Neural progenitor cell (in vitro differentiated cells): ENCODE measurements around the gene TNC. TPM values are rescaled to one million over a fixed set of nuclear protein-coding genes. Genes with fewer than 3 reads are reported as not detected.
A peak's percentile ranks its signal among the peaks of the same experiment; 100 is the strongest.

Experiments
- DNase-seq: peaks from one replicate; pipeline ENCODE4 v3.0.0-alpha.2; 2016; ENCODE audit warnings: low spot score
- H2AFZ ChIP-seq: fragments of 200-600 bp; sonication (generic); replicated peaks from 2 replicates; pipeline ENCODE4 v1.6.1; 2016; ENCODE audit warnings: antibody characterized with exemption
- H3F3A ChIP-seq: fragments of 200-600 bp; sonication (generic); 2 replicates; pipeline ENCODE4 v1.6.1; 2016; ENCODE audit warnings: antibody characterized with exemption, low read depth
- H3K27ac ChIP-seq: fragments of 200-600 bp; sonication (generic); 2 replicates; pipeline ENCODE4 v1.5.1; 2016; ENCODE audit warnings: mild to moderate bottlenecking
- H3K27me3 ChIP-seq: fragments of 200-600 bp; sonication (generic); 2 replicates; pipeline ENCODE4 v1.6.1; 2016; ENCODE audit warnings: mild to moderate bottlenecking, moderate library complexity
- H3K36me3 ChIP-seq: fragments of 200-600 bp; sonication (generic); 2 replicates; pipeline ENCODE4 v1.5.1; 2016
- H3K4me1 ChIP-seq: fragments of 200-600 bp; sonication (generic); 2 replicates; pipeline ENCODE4 v1.6.1; 2016; ENCODE audit warnings: mixed run types
- H3K4me2 ChIP-seq: fragments of 200-600 bp; sonication (generic); 2 replicates; pipeline ENCODE4 v1.6.1; 2016
- H3K4me3 ChIP-seq: fragments of 200-600 bp; sonication (generic); 2 replicates; pipeline ENCODE4 v1.5.1; 2016
- H3K79me2 ChIP-seq: fragments of 200-600 bp; sonication (generic); 2 replicates; pipeline ENCODE4 v1.6.1; 2016; ENCODE audit warnings: low read depth
- H3K9ac ChIP-seq: fragments of 200-600 bp; sonication (generic); 2 replicates; pipeline ENCODE4 v1.6.1; 2016
- H3K9me3 ChIP-seq: fragments of 200-600 bp; sonication (generic); 2 replicates; pipeline ENCODE4 v1.5.1; 2016; ENCODE audit warnings: low read depth
- H4K20me1 ChIP-seq: fragments of 200-600 bp; sonication (generic); 2 replicates; pipeline ENCODE4 v1.6.1; 2016; ENCODE audit warnings: low read depth
- H3K27ac Mint-ChIP-seq: 3 replicates; pipeline ENCODE4 v1.8.0; 2021; ENCODE audit warnings: mixed read lengths
- H3K27me3 Mint-ChIP-seq: 2 replicates; pipeline ENCODE4 v1.8.0; 2022; ENCODE audit warnings: low read depth, mild to moderate bottlenecking, inconsistent platforms, moderate library complexity, mixed read lengths; ENCODE audit not compliant: insufficient read depth
- H3K36me3 Mint-ChIP-seq: 3 replicates; pipeline ENCODE4 v1.8.0; 2021; ENCODE audit warnings: mixed read lengths
- H3K4me1 Mint-ChIP-seq: 3 replicates; pipeline ENCODE4 v1.8.0; 2021; ENCODE audit warnings: mixed read lengths
- H3K4me3 Mint-ChIP-seq: 3 replicates; pipeline ENCODE4 v1.8.0; 2021; ENCODE audit warnings: mild to moderate bottlenecking, moderate library complexity, mixed read lengths
- H3K9me3 Mint-ChIP-seq: 3 replicates; pipeline ENCODE4 v1.8.0; 2020; ENCODE audit warnings: mixed read lengths
- CTCF ChIP-seq: fragments of 200-600 bp; sonication (generic); IDR thresholded peaks from 2 replicates; pipeline ENCODE4 v1.5.1; 2017; ENCODE audit warnings: antibody characterized with exemption, mild to moderate bottlenecking
- EZH2 ChIP-seq: fragments of 200-600 bp; sonication (generic); IDR thresholded peaks from 2 replicates; pipeline ENCODE4 v1.6.1; 2017; ENCODE audit warnings: antibody characterized with exemption, mild to moderate bottlenecking, moderate library complexity
- EZH2phosphoT487 ChIP-seq: fragments of 200-600 bp; sonication (generic); IDR thresholded peaks from 2 replicates; pipeline ENCODE4 v1.6.1; 2017; ENCODE audit warnings: antibody characterized with exemption
- total RNA-seq: library from RNA; depleted of rRNA; stranded (reverse); fragments of >200 nt; gene quantifications from 2 replicates; pipeline ENCODE4 v1.2.3, GENCODE V29; 2015; ENCODE audit warnings: low replicate concordance

TNC gene
- total RNA-seq, 1 donor from 2014 or later, result 54.9 TPM

GRCh38 chr9:115104908-115105307 lies 13.0 kb downstream of the TNC start:
- Mint-ChIP-seq H3K27me3 (peaks cover under 1% of the 10 kb centered on the region), H3K4me3 (no peak overlapping the region), H3K4me1 (peaks cover 3% of the 10 kb centered on the region), H3K9me3 (no peaks in the 10 kb centered on the region), H3K36me3 (no peaks in the 10 kb centered on the region), H3K27ac (no peak overlapping the region)
- TF ChIP-seq EZH2phosphoT487 (no peak), EZH2 (no peak), CTCF (no peak)
- Histone ChIP-seq H3F3A (no peaks in the 10 kb centered on the region), H3K36me3 (no peaks in the 10 kb centered on the region), H3K9me3 (no peaks in the 10 kb centered on the region), H3K4me1 (peaks cover 15% of the 10 kb centered on the region), H3K4me3 (no peak overlapping the region), H3K27me3 (no peaks in the 10 kb centered on the region), H4K20me1 (no peaks in the 10 kb centered on the region), H3K9ac (no peak overlapping the region), H3K27ac (no peak overlapping the region), H3K4me2 (no peak overlapping the region), H2AFZ (no peak overlapping the region), H3K79me2 (no peaks in the 10 kb centered on the region)
- DNase-seq, result no peak

- Mint-ChIP-seq H3K9me3 (no peaks in the 10 kb centered on the region), H3K27ac (no peak overlapping the region), H3K36me3 (no peaks in the 10 kb centered on the region), H3K4me1 (peaks cover 10% of the 10 kb centered on the region), H3K27me3 (peaks cover 2% of the 10 kb centered on the region), H3K4me3 (no peak overlapping the region)
- Histone ChIP-seq H2AFZ (no peak overlapping the region), H3K4me3 (no peak overlapping the region), H3K4me2 (no peak overlapping the region), H3K9me3 (no peaks in the 10 kb centered on the region), H3K36me3 (no peaks in the 10 kb centered on the region), H3K27me3 (no peaks in the 10 kb centered on the region), H3K27ac (no peak overlapping the region), H3F3A (no peaks in the 10 kb centered on the region), H3K9ac (no peak overlapping the region), H3K79me2 (no peaks in the 10 kb centered on the region), H3K4me1 (peaks cover 18% of the 10 kb centered on the region), H4K20me1 (no peaks in the 10 kb centered on the region)
- no peak for DNase-seq
- TF ChIP-seq CTCF (no peak), EZH2phosphoT487 (no peak), EZH2 (no peak)
Measured at GRCh38 chr9:115103746-115104477, 14.0 kb downstream of the TNC start.

GRCh38 chr9:115099901-115100300 lies 18.1 kb downstream of the TNC start:
- TF ChIP-seq EZH2phosphoT487, result no peak
- Histone ChIP-seq H3K36me3 (no peaks in the 10 kb centered on the region), H3K27ac (no peak overlapping the region), H3K4me3 (no peak overlapping the region), H3K9ac (no peak overlapping the region), H2AFZ (no peak overlapping the region), H3K4me2 (no peak overlapping the region), H4K20me1 (no peaks in the 10 kb centered on the region), H3K4me1 (peaks cover 10% of the 10 kb centered on the region), H3F3A (no peaks in the 10 kb centered on the region), H3K27me3 (peaks cover 4% of the 10 kb centered on the region), H3K9me3 (no peaks in the 10 kb centered on the region), H3K79me2 (no peaks in the 10 kb centered on the region)
- Mint-ChIP-seq H3K27me3 (peaks cover 3% of the 10 kb centered on the region), H3K9me3 (no peaks in the 10 kb centered on the region), H3K36me3 (no peaks in the 10 kb centered on the region), H3K4me1 (peaks cover 14% of the 10 kb centered on the region), H3K4me3 (no peak overlapping the region), H3K27ac (no peak overlapping the region)
- DNase-seq, result peak; percentile 58

- Histone ChIP-seq H3K27me3 (peaks cover 4% of the 10 kb centered on the region), H3K36me3 (no peaks in the 10 kb centered on the region), H3K4me2 (no peak overlapping the region), H3K4me1 (peaks cover 16% of the 10 kb centered on the region), H3K9me3 (no peaks in the 10 kb centered on the region), H3F3A (peaks cover 10% of the 10 kb centered on the region), H3K27ac (no peak overlapping the region), H3K4me3 (no peak overlapping the region), H3K9ac (no peak overlapping the region), H4K20me1 (no peaks in the 10 kb centered on the region), H3K79me2 (no peaks in the 10 kb centered on the region), H2AFZ (no peak overlapping the region)
- peaks cover 6% of the 10 kb centered on the region for H3K27me3 Mint-ChIP-seq
- no peaks in the 10 kb centered on the region for H3K9me3 Mint-ChIP-seq
- DNase-seq, result no peak
- H3K4me3 Mint-ChIP-seq, result no peak overlapping the region
- H3K4me1 Mint-ChIP-seq, result peaks cover 14% of the 10 kb centered on the region
- TF ChIP-seq EZH2 (no peak), EZH2phosphoT487 (no peak), CTCF (no peak)
- H3K36me3 Mint-ChIP-seq, result no peaks in the 10 kb centered on the region
- H3K27ac Mint-ChIP-seq, result no peak overlapping the region
Measured at GRCh38 chr9:115098226-115098965, 19.6 kb downstream of the TNC start.
